AG09309 (cell line): Measurements from ENCODE around the gene CNTNAP5.

Experiments
- DNase-seq: peaks from one replicate; pipeline ENCODE4 v3.0.0-alpha.2; 2010; ENCODE audit warnings: low read depth
- H3K4me3 ChIP-seq: 2 replicates; pipeline ENCODE4 v1.5.1; 2011; ENCODE audit warnings: mild to moderate bottlenecking, low read depth, low read length, moderate library complexity; ENCODE audit not compliant: control insufficient read depth
- CTCF ChIP-seq: IDR thresholded peaks from 2 replicates; pipeline ENCODE4 v1.5.1; 2011; ENCODE audit warnings: mild to moderate bottlenecking, low read depth, low read length, inconsistent platforms; ENCODE audit not compliant: insufficient read depth, control insufficient read depth; ENCODE audit errors: missing control alignments

Gene CNTNAP5

GRCh38 chr2:124258140-124258880 lies 233.2 kb downstream of the CNTNAP5 start:
- no peak for TF ChIP-seq CTCF
- DNase-seq, result no peak
- no peak overlapping the region for H3K4me3 ChIP-seq

GRCh38 chr2:124261456-124261855 lies 236.4 kb downstream of the CNTNAP5 start:
- no peak for TF ChIP-seq CTCF
- DNase-seq, result no peak
- no peak overlapping the region for H3K4me3 ChIP-seq

DNA sequence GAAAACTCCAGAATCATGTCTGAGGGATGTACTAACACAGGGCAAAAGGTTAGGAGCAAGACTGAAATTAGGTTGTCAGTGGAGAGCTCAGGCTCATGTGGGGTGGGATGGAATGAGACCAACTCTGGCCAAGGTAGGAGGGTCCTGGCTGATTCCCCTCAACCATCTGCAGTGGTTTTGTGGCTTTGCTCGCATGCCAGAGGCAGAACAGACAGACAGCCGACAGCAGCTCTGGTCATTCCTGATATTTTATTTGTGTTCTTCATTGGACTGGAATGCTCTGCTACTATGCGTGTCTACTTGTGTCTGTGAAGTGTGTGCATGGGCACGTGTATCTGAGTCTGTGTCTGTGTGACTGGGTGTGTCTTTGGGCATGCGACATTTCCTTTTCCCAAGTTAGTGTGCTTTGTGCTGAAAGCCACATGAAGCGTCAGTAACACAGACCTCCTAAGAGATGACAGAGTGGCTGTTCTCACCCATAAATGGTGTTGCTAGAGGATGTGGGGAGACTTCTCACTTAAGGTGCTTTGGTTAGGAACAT lies 239.5 kb downstream of the CNTNAP5 start:
- TF ChIP-seq CTCF, result no peak
- no peak for DNase-seq
- H3K4me3 ChIP-seq, result no peak overlapping the region

DNA sequence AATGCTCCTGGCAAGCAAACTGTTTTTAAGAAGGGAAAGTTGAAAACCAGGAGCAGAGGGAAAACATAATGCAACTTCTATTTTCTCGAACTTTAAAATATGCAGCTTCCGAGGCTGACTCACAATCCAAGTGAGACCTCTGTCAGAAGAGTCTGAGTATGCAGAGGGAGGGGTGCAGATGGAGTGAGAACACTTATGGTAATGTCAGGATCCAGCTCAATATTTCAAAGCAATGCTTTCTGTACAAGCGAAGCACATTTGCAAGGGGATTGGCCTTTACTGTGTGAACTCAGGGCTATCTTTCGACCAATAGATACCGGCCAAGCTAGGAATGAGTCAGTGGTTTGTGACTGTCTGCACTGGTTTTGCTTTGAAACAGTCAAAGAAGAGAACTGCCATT lies 242.7 kb downstream of the CNTNAP5 start:
- no peak for TF ChIP-seq CTCF
- no peak for DNase-seq
- no peak overlapping the region for H3K4me3 ChIP-seq

DNA sequence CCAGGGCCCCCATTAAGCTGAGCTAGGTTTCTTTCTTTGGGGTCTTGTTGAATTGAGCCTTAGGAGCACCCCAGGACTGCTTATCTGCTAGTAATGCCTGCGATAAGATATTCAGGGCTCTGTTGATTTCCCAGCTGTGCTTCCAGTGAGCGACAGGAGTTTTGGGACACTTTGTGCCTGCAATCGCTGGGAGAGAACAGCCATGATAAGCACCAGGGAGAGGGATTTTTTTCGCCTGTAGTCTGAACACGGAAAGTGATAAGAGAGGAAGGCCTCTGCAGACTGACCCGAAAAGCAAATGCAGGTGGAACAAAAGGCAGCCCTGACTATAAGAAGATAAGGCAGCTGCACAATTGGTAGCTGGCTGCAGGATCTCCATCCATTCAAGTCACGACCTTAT lies 244.3 kb downstream of the CNTNAP5 start:
- TF ChIP-seq CTCF, result no peak
- no peak for DNase-seq
- H3K4me3 ChIP-seq, result no peak overlapping the region

GRCh38 chr2:124272261-124272841 lies 247.3 kb downstream of the CNTNAP5 start:
- DNase-seq, result no peak
- TF ChIP-seq CTCF, result no peak
- H3K4me3 ChIP-seq, result no peak overlapping the region
